ENCODE data around the gene PLCXD3. TPM values are rescaled to one million over a fixed set of nuclear protein-coding genes. Genes with fewer than 3 reads are reported as not detected.

The PLCXD3 gene
- total RNA-seq, 1 experiment from 2014 or later = 0.04 TPM

DNA sequence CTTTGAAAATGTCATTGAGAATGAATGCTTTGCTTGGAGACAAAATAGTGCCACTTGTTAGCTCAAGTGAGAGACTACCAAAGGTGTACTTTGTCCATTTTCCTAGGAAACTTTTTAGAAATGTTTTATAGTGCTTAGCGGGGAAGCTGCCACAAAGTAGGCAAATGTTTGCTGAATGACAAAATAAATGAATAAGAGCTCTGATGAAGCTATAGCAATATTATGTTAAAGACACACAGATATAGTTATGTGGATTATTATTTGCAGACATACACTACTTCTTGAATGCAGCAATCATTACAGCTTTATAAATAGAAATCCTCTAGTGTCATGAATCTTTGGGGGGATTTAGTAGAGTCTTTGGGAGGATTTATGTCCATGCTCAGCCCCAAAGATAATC, 204.4 kb downstream of the PLCXD3 start (continued):
- TF ChIP-seq STAT6 (CRISPR knock-in tag; conservative IDR thresholded peaks at IDR 0.05; ENCODE audit: low read depth) = no peak
- TF ChIP-seq ESRRA (CRISPR knock-in tag; IDR thresholded peaks at IDR 0.05; ENCODE audit: borderline replicate concordance) = no peak
- no peak for TF ChIP-seq FOXP4 (CRISPR knock-in tag; IDR thresholded peaks at IDR 0.05)
- TF ChIP-seq, protein P1, sequence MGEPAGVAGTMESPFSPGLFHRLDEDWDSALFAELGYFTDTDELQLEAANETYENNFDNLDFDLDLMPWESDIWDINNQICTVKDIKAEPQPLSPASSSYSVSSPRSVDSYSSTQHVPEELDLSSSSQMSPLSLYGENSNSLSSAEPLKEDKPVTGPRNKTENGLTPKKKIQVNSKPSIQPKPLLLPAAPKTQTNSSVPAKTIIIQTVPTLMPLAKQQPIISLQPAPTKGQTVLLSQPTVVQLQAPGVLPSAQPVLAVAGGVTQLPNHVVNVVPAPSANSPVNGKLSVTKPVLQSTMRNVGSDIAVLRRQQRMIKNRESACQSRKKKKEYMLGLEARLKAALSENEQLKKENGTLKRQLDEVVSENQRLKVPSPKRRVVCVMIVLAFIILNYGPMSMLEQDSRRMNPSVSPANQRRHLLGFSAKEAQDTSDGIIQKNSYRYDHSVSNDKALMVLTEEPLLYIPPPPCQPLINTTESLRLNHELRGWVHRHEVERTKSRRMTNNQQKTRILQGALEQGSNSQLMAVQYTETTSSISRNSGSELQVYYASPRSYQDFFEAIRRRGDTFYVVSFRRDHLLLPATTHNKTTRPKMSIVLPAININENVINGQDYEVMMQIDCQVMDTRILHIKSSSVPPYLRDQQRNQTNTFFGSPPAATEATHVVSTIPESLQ (CRISPR knock-in tag; IDR thresholded peaks at IDR 0.05) = no peak
- TF ChIP-seq FOXK1 (CRISPR knock-in tag; IDR thresholded peaks at IDR 0.05) = no peak
- no peak for TF ChIP-seq ELF4 (CRISPR knock-in tag; IDR thresholded peaks at IDR 0.05; ENCODE audit: low read depth)

GRCh38 chr5:41305056-41305455, 205.3 kb downstream of the PLCXD3 start:
- no peak for DNase-seq (ENCODE audit: low spot score)
- TF ChIP-seq ESRRA (CRISPR knock-in tag; IDR thresholded peaks at IDR 0.05; ENCODE audit: borderline replicate concordance) = no peak
- TF ChIP-seq ZNF396 (CRISPR knock-in tag; IDR thresholded peaks at IDR 0.05; ENCODE audit: borderline replicate concordance) = no peak
- no peak for TF ChIP-seq ZNF317 (CRISPR knock-in tag; IDR thresholded peaks at IDR 0.05; ENCODE audit: borderline replicate concordance, low read depth)
- no peak for TF ChIP-seq JUN (CRISPR knock-in tag; IDR thresholded peaks at IDR 0.05)
- TF ChIP-seq NFYB (CRISPR knock-in tag; conservative IDR thresholded peaks at IDR 0.05; ENCODE audit: low read depth) = no peak
- TF ChIP-seq IRF1 (CRISPR knock-in tag; IDR thresholded peaks at IDR 0.05) = no peak
- ChIA-PET POLR2A (no interaction called here), CTCF (no interaction called here)
- ATAC-seq = no peak
- Mint-ChIP-seq H3K27me3 (ENCODE audit: low read depth) (no peaks in the 10 kb centered on the region), H3K36me3 (no peaks in the 10 kb centered on the region), H3K9me3 (no peaks in the 10 kb centered on the region), H3K27ac (no peak overlapping the region), H3K4me1 (no peaks in the 10 kb centered on the region), H3K4me3 (no peak overlapping the region)

DNA sequence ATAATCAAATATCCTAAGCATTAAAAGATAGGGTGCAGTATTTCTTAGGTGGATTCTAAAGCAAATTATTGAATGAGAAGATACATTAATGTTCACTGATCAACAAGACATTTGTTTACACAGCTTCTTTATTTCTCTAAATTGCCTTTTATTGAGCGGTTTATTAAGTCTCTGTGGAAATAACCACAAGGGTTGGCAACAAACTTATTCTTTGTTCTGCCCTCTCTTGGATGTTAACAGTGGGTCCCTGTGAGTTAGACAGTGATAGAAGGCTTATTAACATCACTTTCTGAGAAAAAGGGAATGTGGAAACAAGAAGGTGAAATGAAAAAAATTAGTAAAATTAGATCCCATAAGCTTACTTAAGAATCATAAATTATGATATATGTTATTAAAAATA, 214.3 kb downstream of the PLCXD3 start:
- Mint-ChIP-seq H3K27ac (no peak overlapping the region), H3K27me3 (ENCODE audit: low read depth) (no peaks in the 10 kb centered on the region), H3K9me3 (no peaks in the 10 kb centered on the region), H3K4me1 (peaks cover 5% of the 10 kb centered on the region), H3K36me3 (no peaks in the 10 kb centered on the region), H3K4me3 (no peak overlapping the region)
- POLR2A ChIA-PET = no interaction called here
- no peak for TF ChIP-seq NR2C2 (CRISPR knock-in tag; IDR thresholded peaks at IDR 0.05)
- TF ChIP-seq MXD4 (CRISPR knock-in tag; IDR thresholded peaks at IDR 0.05; ENCODE audit: borderline replicate concordance) = no peak
- no peak for TF ChIP-seq TP53 (CRISPR knock-in tag; IDR thresholded peaks at IDR 0.05)
- DNase-seq (ENCODE audit: low spot score) (no peak), ATAC-seq (no peak)
- CTCF ChIA-PET = interaction anchor here (0.5 kb wide), 1 partner anchor 169 kb away, joined by 6 read pairs; no protein-coding TSS in a partner anchor

Measured in WTC11 (cell line).